Stimulated activated CD8-positive, alpha-beta memory T cell treated with anti-CD3 and anti-CD28 coated beads, Interleukin-7, amount 100 ng/mL, for 24 hours (primary cell): ENCODE results near the gene CELSR3.

Experiments used
- DNase-seq: peaks from one replicate; pipeline ENCODE4 v3.0.0-alpha.2; 2020; ENCODE audit warnings: low read depth

The CELSR3 gene

GRCh38 chr3:48599509-48600285 is 63.0 kb downstream of the CELSR3 start:
- DNase-seq: no peak

DNA sequence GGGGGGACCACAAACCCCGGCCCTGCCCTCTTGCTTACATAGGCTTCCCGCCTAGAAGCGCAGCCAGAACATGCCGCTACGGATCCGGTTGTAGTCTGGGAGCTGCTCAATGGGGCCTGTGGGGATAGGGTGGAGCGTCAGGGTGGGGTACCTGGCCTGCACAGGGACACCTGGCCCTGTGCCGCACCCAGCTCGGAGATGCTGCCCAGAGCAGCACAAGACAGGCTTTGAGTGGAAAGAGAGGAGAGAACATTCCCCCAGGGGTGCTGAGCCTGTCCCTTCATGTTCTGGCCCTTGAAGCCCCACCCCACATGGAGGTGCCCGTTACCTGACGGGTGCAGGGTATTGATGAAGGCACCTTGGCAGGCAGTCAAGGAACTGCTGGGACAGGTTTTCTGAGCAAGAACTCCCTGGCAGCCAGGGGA is 63.6 kb downstream of the CELSR3 start:
- DNase-seq: no peak

DNA sequence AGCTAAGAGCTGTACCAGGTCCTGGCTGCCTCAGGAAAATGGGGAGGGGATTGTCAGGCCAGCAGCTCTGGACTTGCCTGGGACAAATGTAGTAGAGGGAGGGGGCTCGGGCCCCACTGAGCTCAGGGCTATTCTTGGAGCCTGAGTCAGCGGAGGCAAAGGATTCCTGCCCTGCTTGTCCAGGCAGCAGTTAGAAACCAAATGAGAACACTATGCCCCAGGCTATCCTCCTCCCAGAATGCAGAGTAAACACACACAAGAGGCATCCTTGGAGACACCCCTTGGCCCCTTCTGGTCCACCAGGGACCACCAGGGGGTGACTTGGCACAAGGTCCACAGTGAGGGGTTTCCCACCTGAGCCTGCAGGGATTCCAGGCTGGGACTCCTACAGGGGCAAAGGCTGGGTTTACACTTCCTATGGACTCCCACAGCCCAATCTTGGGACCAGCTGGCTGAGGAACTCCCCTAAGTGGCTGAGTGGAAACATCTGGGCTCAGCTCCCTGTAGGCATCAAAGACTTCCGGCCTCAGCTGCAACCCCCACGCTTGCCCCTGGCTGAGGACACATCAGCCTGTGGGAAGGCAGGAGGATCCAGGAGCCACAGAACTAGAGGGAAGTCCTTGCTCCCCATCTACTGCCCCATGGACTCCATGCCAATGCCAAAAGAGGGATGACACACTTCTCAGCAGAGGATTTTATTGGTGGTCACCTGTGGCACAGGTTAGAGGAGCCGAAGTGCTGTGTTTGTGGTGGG is 64.2 kb downstream of the CELSR3 start:
- no peak for DNase-seq

GRCh38 chr3:48597408-48597800 is 65.3 kb downstream of the CELSR3 start:
- no peak for DNase-seq

GRCh38 chr3:48596676-48597407 is 65.8 kb downstream of the CELSR3 start:
- DNase-seq: no peak

GRCh38 chr3:48596157-48596556 is 66.5 kb downstream of the CELSR3 start:
- DNase-seq: no peak

DNA sequence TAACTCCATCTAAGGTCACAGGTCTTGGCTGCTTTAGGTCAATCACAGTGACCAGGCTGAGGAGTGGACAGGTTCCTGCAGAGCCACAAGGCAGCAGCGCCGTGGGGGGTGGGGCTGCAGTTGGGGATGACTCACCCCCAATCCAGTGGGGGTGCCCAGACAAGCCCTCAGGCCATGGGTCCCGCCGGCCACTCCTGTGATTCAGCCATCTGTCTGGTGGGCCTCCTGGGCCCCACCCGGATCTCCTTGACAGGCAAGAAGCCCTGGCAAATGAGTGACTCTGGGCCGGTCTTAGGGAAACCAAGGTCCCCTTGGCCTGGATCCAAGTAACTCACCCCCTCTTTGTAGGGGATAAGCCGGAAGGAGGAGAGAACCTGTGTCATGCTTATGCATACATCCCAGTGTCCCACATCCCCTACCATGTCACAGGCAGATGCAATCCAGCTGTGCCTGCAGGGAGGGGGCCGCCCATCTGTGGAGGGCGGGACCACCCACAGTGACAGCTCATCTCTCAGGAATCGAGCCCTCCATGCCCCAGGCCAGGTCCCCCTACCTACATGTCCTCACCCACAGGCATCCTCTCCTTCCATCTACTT is 67.1 kb downstream of the CELSR3 start:
- DNase-seq: no peak

DNA sequence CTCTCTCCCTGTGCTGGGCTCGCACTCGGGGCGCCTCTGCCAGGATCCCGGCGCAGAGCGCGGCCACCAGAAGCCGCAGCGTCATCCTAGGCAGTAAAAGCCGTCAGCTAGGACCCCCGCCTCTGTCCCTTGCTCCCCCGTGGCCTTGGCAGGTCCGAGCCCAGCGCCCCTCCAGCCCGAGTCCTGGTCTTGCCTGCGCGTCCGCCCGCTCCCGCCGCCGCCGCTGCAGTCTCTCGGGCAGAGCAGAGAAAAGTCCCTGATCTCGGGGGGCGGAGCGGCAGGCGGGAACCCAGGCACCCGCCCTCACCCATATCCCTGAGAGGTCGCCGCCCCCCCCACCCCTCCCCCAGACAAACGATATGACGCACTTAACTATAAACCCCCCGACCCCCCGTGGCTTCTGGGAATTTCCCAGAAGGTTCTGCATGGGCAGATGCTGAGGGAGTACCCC is 67.6 kb downstream of the CELSR3 start, which contains the start of gene COL7A1:
Gene COL7A1, minus strand, starts transcription at position 255 of the 451 bp plus-strand sequence. Its CDS starts 170 bp downstream, at position 85.
- no peak for DNase-seq

GRCh38 chr3:48594417-48595049 is 68.2 kb downstream of the CELSR3 start:
- no peak for DNase-seq

GRCh38 chr3:48593337-48593736 is 69.3 kb downstream of the CELSR3 start:
- DNase-seq: no peak

GRCh38 chr3:48592519-48593087 is 70.1 kb downstream of the CELSR3 start:
- DNase-seq: no peak

GRCh38 chr3:48591886-48592518 is 70.7 kb downstream of the CELSR3 start:
- no peak for DNase-seq

DNA sequence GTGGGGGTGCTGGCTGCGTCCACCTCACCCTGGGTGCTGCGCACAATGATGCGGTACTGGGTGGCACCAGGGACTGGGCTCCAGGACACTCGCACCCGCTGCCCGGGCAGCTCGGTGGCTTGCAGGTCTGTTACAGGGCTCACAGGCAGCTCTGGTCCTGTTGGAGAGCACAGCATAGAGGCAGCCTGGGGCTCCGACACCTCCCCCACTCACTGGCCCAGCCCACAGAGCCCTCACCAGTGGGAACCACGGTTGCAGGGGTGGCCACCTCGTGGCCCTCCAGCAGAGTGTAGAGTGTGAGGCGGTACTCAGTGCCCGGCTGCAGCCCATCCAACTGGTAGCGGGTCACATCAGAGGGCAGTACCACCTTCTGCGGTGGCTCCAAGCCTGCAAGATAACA is 71.2 kb downstream of the CELSR3 start:
- DNase-seq: no peak

DNA sequence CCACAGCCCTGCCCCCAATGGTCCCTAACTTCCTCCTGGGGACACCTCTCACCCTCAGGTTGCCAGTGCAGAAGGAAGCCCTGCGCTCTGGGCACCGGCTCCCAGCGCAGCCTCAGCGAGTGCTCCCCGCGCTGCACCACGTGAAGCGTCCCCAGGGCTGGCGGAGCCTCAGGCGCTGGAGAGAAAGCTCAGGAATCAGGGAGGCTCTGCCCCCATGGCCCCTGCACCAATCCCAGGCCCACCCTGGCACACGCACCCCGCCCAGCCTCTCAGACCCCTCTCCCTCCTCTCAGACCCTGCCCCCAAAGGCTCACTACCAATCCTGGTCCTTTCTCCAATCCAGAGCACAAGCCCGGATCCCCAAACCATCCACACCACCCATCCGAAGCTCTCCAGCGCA is 74.5 kb downstream of the CELSR3 start:
- DNase-seq: no peak

GRCh38 chr3:48587686-48588085 is 75.0 kb downstream of the CELSR3 start:
- no peak for DNase-seq
